ENCODE measurements around the gene RGMA. TPM values are rescaled to one million over a fixed set of nuclear protein-coding genes. Genes with fewer than 3 reads are reported as not detected.
"Not testable (repeated sequence)": the region's sequence is repeated elsewhere in the genome, so short reads cannot be mapped to it uniquely, and the experiment has no call there.

The RGMA gene
- total RNA-seq, 1 donor from 2014 or later = 0.40 TPM

DNA sequence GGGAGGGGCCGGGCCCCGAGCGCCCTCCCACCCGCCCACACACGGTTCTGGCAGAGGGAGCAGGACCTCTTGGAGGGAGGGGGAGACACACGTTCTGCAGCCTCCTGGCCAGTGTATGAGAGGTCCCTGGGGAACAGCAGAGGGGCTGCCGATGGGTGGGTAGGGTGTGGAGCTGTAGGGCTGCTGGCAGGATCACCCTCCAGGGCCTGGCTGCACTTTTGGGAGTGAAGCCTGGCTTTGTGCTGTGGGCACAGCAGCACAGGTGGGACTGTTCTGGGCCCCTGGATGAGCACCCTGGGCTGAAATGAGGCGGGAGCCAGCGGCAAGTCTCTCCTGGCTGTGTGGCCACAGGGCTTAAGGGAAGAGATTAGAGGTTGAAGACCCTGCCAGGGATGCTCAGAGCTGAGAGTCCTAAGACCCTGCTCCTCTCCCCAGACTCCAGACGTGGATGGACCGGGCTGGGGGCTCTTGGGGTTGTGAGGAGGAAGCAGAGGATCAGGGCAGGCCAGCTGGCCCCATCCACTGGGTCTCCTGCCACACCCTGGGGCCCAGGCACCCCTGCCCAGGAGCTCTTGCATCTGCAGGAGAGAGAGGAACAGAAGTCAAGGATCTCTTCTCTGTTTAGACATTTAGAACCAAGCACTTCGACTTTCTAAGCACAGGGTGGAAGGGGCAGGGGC is 45.2 kb downstream of the RGMA start:
- H3K4me3 ChIP-seq (ENCODE audit: low read depth, low read length) = no peak overlapping the region
- no peak for DNase-seq (ENCODE audit: low read depth)
- TF ChIP-seq, protein P1, sequence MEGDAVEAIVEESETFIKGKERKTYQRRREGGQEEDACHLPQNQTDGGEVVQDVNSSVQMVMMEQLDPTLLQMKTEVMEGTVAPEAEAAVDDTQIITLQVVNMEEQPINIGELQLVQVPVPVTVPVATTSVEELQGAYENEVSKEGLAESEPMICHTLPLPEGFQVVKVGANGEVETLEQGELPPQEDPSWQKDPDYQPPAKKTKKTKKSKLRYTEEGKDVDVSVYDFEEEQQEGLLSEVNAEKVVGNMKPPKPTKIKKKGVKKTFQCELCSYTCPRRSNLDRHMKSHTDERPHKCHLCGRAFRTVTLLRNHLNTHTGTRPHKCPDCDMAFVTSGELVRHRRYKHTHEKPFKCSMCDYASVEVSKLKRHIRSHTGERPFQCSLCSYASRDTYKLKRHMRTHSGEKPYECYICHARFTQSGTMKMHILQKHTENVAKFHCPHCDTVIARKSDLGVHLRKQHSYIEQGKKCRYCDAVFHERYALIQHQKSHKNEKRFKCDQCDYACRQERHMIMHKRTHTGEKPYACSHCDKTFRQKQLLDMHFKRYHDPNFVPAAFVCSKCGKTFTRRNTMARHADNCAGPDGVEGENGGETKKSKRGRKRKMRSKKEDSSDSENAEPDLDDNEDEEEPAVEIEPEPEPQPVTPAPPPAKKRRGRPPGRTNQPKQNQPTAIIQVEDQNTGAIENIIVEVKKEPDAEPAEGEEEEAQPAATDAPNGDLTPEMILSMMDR (conservative IDR thresholded peaks at IDR 0.05; ENCODE audit: low read depth, low read length) = no peak

DNA sequence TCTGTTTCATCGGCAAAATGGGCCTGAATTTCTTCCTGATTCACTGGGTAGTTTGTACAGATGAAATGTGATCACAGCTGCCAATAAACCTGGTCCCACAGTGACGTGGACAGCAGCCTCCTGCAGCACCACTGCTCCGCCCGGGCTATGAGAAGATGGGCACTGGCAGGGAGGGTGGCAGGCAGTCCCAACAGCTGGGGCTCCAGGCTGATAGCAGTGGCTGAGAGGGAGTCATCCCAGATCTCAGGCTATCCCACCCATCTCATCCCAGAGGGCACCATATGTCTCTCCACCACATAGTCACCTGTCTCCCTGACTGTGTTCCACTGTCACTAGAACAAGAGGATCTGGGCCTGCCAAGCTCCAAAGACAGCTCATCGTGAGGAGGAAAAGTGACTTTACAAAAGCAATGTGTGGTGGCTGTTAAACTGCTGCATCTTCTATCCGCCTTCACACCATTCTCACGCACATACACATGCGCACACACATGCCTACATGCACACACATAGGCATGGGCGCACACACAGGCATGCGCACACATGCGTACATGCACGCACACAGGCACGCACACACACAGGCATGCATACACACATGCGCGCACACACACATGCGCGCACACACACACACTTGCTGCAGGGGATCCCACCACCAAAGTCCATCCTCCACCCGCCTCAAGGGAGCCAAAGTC is 46.2 kb downstream of the RGMA start:
- H3K4me3 ChIP-seq (ENCODE audit: low read depth, low read length) = no peak overlapping the region
- no peak for DNase-seq (ENCODE audit: low read depth)

DNA sequence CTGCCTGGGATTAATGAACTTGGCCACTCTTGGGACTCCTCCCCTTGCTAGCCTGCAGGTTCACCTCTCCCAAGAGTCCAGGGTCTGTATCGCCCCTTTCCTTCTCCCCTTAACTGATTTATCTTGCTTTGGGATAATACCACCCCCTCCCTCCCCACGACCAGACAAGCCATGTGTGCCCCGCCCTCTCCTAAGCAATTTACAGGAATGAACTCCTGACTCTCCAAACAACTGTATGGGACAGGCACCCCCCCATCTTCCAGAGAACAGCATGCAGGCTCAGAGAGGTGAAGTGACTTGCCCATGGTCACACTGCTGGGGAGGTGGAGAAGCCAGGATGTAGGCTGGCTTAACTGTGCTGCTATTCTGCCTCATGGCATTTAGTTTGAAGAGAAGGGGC is 46.8 kb downstream of the RGMA start:
- no peak overlapping the region for H3K4me3 ChIP-seq (ENCODE audit: low read depth, low read length)
- DNase-seq (ENCODE audit: low read depth) = no peak
- TF ChIP-seq, protein P1 (conservative IDR thresholded peaks at IDR 0.05; ENCODE audit: low read depth, low read length) = no peak

More for the DNA sequence above, 46.2 kb downstream of the RGMA start:
- TF ChIP-seq, protein P1 (conservative IDR thresholded peaks at IDR 0.05; ENCODE audit: low read depth, low read length) = no peak

DNA sequence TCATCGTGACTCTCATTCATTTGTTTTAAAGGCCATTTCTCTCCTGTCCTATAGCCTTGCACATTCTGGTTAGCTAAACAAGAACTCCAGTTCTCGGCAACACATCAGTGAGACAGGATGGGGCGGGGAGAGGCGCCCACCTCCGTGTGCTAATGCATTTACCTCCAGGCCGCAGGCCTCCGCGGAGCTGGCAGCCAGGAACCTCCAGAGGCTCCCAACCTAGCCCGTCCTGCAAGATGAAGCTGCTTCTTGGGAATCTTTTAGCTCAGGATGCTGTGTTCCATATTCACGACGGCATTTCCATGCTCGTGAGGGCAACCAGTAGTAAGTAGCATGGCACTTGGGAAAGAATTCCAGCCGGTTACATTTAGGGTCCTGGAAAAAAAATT is 47.9 kb downstream of the RGMA start:
- H3K4me3 ChIP-seq (ENCODE audit: low read depth, low read length) = no peak overlapping the region
- TF ChIP-seq, protein P1 (conservative IDR thresholded peaks at IDR 0.05; ENCODE audit: low read depth, low read length) = no peak
- no peak for DNase-seq (ENCODE audit: low read depth)

DNA sequence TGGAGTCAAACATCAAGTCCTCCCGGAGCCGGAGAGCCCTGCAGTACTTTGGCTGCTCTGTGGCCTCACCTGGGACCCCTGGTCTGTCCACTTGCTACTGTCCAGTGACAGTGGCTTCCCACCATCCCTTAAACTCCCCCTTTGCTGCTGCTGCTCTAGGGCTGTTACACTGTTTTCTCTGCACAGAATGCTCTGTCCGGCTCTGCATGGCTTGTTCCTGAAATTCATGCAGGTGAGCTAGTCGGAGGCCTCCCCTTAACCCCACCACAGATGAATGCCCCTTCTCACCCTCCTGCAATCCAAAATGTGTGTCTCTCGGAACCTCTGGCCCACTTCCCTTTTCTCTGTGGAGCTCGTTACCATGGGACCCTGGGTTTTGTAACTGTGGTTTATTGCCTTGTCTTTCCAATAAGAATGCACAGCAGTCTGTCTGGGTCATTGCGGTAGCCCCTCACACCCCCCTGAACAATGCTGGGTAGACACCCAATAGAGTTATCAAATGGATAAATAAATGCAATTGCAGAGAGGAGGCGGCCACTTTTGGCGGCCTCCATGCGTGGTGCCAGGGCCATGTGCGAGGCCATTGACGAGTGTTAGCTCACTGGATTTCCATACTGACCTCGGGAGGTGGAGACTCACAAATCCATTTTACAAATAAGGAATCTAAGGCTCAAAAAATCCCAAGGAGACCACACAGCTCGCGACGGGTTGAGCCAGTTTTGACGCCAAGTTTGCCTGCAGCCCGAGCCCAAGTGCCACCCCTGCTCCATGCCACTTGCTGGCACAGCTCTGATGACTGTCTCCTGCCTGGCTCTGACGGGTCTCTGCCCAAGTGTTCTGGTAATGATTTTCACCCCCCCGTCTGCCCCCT is 48.5 kb downstream of the RGMA start:
- no peak overlapping the region for H3K4me3 ChIP-seq (ENCODE audit: low read depth, low read length)
- TF ChIP-seq, protein P1 (conservative IDR thresholded peaks at IDR 0.05; ENCODE audit: low read depth, low read length) = no peak
- no peak for DNase-seq (ENCODE audit: low read depth)

DNA sequence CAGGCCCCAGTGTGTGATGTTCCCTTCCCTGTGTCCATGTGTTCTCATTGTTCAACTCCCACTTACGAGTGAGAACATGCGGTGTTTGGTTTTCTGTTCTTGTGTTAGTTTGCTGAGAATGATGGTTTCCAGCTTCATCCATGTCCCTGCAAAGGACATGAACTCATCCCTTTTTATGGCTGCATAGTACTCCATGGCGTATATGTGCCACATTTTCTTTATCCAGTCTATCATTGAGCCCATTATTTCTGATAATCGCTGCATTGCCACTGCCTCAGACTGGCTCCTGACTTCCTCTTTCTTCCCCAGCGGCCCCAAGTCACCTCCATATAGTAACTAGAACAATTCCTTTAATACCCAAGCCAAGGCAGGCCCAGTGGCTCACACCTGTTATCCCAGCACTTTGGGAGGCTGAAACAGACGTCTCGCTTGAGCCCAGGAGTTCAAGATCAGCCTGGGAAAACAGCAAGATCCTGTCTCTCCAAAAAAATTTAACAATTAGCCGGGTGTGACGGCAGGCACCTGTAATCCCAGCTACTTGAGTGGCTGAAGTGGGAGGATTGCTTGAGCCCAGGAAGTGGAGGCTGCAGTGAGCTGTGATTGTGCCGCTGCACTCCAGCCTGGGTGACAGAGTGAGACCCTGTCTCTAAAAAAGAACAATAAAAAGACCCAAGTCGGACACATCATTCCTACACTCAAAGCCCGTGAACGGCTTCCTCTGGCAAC is 49.3 kb downstream of the RGMA start:
- not testable (repeated sequence) for H3K4me3 ChIP-seq (ENCODE audit: low read depth, low read length); DNase-seq (ENCODE audit: low read depth)

Data from epithelial cell of proximal tubule (primary cell).